Measurements from ENCODE around the gene PCMTD2.

DNA sequence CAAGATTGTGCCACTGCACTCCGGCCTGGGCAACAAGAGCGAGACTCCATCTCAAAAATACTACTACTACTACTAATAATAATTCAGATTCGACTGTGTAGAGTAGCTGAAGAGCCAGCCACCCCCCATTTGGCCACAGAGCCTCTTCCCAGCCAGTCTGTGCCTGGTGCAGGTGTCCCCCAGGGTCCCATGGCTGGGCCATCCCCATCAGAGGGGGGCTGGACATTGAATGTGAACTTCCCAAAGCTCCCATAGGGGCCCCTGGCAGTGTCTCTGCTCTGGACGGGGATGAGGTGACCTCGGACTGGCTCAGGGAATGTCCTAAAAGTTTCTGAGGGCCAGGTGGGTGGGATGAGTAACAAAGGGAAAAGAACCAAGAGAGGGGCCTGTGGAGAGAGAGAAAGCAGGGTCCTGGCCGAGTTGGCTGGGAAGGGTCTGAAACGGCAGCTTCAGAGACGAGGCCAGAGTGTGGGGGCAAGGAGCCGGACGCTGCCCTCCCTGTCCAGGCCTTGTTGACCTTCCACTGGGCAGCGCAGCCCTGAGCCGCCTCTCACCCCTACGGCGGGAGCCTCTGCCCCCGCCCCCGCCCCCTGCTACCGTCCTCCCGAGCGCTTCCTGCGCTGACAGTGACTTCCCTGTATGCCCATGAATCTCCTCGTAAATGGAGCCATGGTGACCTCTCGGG lies 24.9 kb upstream of the PCMTD2 start:
- TF ChIP-seq TAF1 (IDR thresholded peaks at IDR 0.05; ENCODE audit: borderline replicate concordance, low read depth, low read length) (no peak), CBX3 (IDR thresholded peaks at IDR 0.05; ENCODE audit: borderline replicate concordance, low read depth) (no peak), EZH2 (IDR thresholded peaks at IDR 0.05; ENCODE audit: borderline replicate concordance, control insufficient read depth, low read depth, low read length) (no peak), CTCF (IDR thresholded peaks at IDR 0.05 in 2 of 3, conservative IDR thresholded peaks at IDR 0.05 in 1 of 3; ENCODE audit: control insufficient read depth in 2 of 3, extremely low read depth in 1 of 3, insufficient read depth in 1 of 3, low read depth in 3 of 3, low read length in 3 of 3) (no peak), TARDBP (IDR thresholded peaks at IDR 0.05; ENCODE audit: borderline replicate concordance) (no peak), EP300 (IDR thresholded peaks at IDR 0.05; ENCODE audit: borderline replicate concordance in 1 of 2, control insufficient read depth in 1 of 2, low read depth in 2 of 2, low read length in 2 of 2) (no peak), EGR1 (IDR thresholded peaks at IDR 0.05; ENCODE audit: borderline replicate concordance in 1 of 2, low read depth in 2 of 2, low read length in 2 of 2) (no peak)
- TF ChIP-seq, protein P1, sequence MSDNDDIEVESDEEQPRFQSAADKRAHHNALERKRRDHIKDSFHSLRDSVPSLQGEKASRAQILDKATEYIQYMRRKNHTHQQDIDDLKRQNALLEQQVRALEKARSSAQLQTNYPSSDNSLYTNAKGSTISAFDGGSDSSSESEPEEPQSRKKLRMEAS (IDR thresholded peaks at IDR 0.05; ENCODE audit: low read depth, low read length), result no peak

Data from GM12878 (cell line).